Measurements from ENCODE around the gene INTS1.
A peak's percentile ranks its signal among the peaks of the same experiment; 100 is the strongest.

The INTS1 gene

DNA sequence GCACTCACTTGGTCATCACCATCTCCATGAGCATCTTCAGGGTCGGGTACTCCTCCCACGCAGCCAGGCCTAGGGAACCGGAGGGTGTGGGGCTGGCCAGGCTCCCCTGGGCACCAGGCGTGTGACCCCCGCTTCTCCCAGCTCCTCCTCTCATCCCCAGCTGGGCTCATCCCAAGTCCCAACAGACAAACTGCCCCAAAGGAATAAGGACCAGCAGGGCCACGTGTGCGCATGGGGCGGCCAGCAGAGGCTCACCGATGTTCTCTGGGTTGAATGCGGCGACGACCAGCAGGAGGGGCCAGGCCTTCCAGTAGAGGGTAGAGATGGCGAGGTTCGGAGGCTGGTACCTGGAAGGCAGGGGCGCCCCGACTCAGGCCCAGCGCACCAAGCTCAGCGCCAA lies 14.9 kb downstream of the INTS1 start:
- DNase-seq (ENCODE audit: low spot score), result no peak

DNA sequence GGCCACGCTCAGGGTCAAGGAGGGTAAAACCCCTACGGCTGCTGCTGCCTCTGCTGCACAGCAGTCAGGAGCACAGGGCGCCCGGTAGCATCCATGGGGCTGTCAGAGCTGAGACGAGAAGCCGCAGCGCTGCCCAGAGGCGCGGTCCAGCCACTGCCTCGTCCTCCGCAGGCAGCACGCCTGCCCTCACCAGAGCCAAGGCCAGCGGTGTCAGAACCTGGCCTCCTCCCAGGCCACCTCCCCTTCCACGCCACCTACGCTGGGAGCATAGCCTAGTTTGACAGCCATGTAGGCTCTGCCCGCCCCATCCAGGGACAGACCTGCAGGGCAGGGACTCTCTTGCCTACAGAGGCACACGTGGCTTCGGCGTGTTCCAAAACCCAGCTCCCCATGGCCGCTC lies 16.2 kb downstream of the INTS1 start:
- no peak for DNase-seq (ENCODE audit: low spot score)

DNA sequence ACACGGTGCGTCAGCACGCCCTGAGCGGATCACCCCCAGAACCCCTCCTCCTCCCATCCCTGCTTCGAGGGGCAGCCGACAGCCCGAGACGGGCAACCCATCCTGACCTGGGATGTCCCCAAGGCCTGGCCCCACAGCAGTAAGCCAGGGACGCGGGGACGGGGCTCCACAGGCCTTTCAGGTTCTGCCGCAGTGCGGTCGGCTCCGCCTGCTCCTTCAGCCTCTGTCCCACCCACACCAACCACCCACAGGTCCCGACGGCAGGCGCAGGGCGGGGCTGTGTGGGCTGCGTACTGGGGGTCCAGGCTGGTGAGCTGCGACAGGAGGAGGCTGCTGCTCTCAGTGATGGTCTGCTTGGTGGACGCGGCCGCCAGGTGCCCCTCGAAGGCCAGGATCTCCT lies 16.7 kb downstream of the INTS1 start:
- DNase-seq (ENCODE audit: low spot score), result no peak

DNA sequence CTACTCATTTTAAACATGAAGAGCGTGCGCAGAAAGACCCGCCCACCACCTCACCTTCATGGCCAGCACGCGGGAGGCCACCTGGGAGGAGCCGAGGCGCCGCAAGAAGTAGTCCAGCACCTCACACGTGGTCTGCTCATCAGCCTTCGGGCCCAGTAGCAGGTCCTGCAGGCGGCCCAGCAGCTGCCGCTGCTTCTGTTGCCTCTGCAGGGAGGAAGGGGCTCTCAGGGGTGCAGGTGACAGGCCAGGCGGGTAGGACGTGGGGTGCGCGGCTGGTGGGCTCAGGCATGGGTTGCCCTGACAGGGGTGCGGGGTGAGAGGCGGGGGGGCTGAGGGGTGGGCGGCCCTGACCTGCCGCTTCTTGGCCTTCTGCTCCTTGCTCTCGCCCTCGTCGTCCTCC lies 17.6 kb downstream of the INTS1 start:
- DNase-seq (ENCODE audit: low spot score), result no peak

DNA sequence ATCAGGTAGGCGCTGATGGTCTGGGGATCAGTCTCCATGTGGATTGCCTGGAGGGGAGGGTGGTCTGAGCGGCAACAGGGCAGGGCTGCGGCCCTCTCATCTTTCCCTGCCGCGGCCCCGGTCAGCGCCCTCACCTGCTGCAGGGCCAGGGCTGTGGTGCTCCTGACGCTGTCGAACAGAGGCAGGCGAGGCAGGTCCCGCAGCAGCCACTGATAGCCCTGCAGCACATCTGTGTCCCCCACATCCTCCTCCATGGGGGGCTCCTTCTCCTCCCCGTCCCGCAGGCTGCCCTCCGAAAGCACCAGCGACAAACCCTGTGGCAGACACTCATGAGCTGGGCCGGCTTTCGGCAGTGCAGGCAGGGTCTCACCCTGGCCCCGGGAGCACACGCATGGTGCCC lies 19.0 kb downstream of the INTS1 start:
- no peak for DNase-seq (ENCODE audit: low spot score)

DNA sequence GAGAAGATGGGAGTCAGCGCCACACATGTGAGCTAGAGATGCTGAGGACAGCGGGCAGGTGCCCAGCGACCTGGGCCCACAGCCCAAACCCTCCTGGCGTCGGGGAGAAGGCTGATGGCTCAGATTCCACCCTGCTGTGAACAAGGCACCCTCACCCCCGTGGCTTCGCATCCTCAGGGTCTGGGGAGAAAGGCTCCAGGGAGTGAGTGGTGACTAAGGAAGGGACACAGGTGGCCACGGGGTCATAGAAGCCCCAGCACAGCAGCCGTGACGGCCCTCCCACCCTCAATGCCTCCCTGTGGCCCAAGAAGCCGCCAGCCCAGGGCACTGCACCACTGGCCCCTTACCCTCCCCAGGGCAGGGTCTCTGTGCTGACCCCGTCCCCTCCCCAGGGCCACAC lies 19.6 kb downstream of the INTS1 start:
- no peak for DNase-seq (ENCODE audit: low spot score)

DNA sequence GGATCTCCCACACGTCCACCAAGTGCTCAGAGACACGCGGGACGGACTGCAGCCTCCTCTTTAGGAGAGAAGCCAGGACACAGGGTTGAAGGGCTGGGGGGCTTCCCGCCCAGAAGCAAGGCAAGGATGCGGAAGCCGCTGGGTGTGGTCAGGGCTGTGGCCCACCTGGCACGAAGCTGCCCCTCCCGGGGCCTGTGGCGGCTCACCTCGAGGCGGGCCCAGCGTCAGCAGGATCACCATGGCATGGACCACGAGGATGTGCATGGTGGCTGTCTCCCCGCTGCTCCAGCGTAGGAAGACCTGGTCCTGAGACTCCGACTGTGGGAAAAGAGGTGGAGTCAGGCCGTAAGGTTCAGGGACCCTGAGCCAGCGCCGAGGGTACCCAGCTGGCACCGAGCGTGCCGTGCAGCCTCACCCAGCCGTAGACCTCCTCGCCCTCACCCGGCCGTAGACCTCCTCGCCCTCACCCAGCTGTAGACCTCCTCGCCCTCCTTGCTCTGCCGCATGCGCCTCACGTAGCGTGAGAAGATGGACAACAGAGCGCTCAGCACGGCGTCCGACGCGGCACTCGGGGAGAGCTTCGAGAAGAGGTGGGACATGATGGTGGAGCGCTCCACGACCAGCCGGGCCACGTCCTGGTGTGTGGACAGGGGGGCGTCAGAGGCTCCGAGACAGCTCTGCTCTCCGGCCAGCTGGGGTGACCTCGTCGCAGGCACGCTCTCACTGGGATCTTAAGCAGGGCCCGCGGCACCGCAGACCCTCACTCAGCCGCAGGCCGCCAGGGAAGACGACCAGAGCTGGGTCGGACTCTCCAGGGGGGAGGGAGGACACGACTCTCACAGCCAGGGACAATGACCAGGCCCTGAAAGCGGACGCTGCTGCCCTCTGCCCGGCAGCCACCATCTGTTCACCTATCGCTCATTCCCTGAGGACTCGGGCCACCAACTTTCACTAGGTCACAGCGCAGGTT lies 20.4 kb downstream of the INTS1 start:
- no peak for DNase-seq (ENCODE audit: low spot score)

DNA sequence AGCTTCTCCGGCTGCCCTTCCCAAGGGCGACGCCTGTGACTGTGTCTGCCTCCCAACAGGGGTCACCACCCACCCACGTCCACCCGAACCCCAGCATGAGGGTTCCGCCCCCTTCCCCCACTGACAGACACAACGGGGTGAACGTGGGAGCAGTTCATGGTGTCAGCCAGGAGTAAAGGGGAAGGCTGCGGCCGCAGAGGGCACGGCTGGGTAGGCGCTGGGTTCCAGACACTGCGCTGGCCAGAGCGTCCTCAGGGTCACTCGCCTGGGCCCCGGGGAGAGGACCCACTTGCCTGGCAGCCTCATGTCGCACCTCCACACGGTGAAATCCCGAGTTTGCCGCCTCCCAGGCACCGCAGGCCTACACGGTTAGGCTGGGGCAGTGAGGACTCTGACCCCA lies 21.1 kb downstream of the INTS1 start:
- DNase-seq (ENCODE audit: low spot score), result no peak

DNA sequence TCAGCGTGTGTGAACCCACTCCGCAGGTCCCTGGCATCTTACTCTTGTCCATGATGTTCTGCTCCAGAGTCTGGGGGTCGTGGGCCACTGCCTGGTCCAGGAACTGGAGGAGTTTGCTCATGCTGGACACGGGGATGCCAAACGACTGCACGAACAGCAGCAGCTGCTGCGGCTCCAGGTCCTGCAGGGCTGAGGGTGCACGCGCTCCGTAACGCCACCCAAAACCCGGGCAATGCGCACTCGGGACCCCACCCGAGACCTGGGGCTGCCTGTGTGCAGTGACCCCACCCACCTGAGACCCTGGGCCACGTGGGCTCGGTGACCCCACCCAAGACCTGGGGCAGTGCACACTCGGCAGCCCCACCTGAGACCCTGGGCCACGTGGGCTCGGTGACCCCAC lies 22.9 kb downstream of the INTS1 start:
- no peak for DNase-seq (ENCODE audit: low spot score)

DNA sequence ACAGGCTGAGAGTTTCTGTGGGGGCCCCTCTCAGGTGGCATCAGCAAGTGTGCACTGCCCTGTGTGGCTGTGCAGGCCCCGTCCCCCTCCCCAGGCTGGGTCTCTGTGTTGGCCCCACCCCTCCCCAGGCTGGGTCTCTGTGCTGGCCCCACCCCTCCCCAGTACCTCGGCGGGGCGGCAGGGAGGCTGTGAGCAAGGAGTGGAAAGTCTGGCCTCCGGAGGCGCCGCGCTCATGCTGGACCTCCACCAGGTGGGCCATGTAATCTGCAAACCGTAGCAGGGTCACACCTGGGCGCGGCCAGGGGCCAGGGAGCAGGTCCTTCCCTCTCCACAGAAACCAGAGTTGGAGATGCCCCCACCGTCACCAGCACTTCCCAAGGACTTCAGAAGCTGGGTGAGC lies 23.5 kb downstream of the INTS1 start:
- DNase-seq (ENCODE audit: low spot score), result no peak

DNA sequence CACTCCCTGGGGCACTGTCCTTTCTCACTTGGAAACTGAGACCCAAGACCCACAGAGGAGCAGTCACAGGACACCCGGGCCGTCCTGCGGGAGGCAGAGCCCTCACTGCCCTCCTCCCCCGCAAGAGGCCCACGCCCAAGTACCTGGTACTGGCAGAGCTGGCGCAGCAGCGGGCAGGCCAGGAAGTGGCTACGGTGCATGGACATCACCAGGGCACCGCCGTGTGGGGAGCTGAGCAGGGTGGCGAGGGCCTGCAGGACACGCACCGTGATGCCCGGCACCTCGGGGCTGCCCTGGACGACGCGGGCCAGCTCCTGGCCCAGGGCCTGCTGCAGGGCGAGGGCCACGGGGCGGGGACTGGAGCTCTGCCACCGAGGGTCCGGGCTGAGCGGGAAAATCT lies 24.9 kb downstream of the INTS1 start:
- no peak for DNase-seq (ENCODE audit: low spot score)

DNA sequence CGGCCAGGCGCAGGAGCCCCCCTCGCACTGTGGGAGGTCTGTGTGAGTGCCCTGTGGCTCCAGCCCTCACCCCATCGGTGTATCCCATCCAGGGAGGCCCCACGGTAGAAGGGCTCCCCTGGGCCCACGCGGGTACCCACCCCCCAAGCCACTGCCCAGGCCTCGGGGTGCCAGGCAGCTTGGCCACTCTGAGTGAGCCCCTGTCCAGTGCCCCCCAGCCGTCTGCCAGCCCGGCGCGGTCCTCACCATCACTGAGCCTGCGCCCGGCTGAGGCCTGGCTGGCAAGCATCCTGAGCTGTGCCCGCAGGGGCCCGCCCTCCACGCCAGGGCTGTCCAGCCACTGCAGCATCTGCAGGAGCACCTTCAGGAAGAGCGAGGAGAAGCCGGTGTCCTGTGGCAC lies 25.7 kb downstream of the INTS1 start:
- no peak for DNase-seq (ENCODE audit: low spot score)

DNA sequence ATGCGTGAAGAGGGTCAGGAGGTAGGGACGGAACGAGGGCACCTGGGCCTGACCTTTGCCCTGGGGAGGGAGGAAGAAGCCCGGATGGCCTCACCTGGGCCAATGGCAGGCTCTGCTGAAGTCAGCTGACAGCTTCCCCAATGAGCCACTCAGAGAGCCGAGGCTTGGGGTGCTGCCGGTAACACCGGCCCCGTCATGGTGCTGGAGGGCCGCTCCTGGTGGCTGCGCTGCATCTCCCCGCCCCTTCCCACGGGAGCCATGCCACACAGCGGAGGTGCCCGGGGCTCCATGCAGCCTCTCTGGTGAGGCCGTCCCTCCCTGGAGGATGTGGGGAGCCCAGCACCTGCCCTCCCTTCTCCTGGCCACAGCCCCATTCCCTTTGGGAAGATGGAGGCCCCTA lies 27.3 kb downstream of the INTS1 start:
- no peak for DNase-seq (ENCODE audit: low spot score)

DNA sequence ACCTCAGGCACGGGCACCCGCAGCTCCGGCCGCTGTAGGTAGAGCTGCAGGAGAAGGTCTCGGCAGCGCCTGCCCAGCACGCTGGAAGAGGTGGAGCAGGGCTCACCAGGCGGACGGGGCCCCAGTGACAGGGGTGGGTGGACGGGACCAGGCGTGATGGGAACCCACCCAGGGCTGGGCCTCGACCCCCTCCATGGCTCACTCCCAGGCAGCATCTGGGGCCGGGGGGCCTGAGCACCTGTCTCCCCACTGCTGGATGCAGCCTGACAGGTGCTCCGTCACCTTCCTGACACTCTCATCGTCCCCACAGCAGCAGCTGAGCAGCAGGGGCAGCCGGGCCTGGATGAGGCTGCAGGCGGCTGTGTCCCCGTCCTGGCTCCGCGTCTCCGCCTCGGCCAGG lies 28.2 kb downstream of the INTS1 start:
- DNase-seq (ENCODE audit: low spot score), result no peak

DNA sequence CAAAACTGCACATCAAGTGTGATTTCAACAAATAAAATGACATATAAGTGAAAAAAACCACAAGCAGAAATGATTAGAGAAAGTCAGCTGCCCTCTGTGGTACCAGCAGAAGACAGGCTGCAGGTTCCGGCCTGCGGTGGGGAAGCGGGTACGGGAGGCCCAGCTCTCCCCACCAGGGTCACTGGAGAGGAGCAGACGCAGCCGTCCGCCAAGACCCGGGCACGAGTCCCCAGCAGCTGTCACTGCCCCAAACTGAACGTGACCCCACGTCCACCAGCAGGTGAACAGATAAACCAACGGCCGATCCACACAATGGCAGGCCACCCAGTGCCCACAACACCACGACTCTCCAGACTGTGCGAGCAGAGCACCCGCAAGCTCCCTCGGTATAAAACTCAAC lies 28.8 kb downstream of the INTS1 start:
- DNase-seq (ENCODE audit: low spot score), result no peak

DNA sequence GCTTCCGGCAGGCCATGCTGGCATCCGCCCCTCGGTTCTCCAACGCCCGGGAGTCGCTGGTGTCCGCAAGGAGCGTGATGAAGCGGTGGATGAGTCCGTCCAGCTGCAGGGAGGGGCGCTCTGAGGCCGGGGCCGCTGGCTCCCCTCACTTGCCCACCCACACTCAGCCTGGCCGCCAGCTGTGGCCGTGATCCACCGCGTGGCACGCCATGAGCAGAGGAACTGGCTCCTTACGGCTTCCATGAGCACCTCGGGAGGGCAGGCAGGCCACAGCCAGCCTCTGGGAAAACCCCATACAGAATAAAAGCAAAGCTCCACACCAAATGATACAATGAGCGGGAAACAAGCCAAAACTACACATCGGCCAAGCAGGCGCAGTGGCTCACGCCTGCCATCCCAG lies 29.5 kb downstream of the INTS1 start:
- DNase-seq (ENCODE audit: low spot score), result no peak

DNA sequence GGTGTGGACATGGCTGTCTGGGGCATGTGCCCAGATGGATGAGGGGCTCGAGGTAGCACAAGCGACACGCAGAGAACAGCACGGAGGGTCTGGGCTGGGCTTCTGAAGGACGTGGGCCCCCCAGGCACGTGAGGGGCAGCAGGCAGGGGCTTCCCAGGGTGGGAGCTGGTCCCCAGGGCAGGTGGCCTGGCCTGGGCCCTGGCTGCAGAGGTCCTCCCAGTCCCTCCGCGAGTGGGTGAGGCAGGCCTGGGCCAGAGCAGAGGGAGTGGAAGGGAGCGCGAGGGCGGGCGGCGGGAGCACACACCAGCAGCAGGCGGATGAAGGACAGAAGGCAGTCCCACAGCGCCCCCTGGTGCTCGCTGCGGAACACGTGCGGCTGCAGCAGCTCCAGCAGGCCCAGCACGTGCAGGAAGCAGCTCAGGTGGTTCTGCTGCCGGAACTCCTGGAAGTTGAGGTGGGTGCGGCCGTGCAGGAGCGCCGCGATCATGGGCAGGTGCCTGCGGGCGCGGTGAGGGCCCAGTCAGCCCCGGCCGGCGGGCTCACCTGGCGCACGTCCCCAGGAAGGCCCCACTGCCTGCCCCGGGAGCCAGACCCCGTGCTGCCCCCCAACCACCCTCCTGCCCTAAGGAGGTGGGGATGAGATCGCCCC lies 30.2 kb downstream of the INTS1 start:
- peak; percentile 75 for DNase-seq (ENCODE audit: low spot score)

DNA sequence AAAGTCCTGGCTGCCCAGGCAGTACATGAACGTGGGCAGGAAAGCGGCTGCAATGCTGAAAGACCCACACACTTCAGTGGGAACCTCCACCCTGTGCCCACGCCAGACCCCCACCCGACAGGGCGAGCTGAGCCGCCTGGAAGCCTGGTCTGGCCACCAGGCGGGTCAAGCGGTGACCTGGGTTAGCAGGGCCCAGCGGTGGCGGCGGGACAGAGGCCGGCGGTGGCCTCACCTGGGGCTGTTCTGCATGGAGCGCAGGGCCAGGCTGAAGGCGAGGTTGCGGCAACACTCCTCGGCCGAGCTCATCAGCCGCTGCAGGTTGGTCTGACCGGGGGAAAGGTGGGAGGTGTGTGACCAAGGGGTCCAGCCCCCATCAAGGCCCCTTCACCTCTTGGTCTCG lies 33.3 kb downstream of the INTS1 start:
- no peak for DNase-seq (ENCODE audit: low spot score)

DNA sequence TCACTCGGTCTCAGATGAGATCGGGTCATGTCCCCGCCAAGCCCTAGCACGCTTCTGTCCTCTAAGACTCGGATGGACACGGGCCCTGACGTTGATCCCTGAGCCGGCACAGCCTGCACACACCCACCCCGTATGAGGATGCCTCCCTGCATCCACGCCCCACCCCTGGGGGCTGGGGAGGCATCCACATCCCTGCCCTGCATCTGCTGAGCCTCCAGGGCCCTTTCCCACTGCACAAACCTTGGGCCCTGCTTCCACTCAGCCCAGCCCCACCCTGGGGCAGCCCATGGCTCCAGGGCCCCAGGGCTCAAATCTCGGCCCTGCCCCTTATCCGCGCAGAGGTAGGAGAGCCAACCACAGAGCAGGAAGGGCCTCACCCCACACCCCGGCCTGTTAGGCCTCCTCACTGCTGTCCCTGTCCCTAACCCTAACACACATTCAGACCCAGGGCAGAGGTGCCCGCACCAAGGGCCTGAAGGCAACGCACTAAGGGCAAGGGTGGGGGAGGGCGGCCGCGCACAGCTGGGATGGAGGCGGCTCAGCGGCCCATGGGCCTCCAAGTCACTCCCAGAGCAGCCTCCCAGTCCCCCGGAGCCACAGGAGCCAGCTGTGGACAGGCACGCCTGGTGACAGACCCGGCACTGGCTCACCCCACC lies 35.4 kb downstream of the INTS1 start:
- DNase-seq (ENCODE audit: low spot score), result no peak

DNA sequence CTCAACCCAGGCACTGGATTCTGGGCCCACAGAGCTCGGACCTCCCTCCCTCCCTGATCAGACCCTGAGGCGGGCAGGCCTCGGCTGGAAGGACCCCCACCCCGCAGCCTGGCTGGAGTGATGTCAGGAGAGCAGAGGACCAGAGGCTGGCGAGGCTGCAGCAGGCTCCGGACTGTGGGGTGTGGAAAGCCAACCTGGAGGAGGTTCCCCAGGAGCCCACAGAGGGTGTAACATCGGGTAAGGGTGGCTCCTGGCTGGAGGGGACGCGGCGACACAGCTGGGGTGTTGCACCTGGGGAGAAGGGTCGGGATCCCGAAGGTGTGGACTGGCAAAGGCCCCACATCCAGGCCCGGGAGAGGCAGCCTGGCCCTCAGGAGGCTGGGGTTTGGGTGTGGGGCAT lies 36.0 kb downstream of the INTS1 start:
- DNase-seq (ENCODE audit: low spot score), result no peak

DNA sequence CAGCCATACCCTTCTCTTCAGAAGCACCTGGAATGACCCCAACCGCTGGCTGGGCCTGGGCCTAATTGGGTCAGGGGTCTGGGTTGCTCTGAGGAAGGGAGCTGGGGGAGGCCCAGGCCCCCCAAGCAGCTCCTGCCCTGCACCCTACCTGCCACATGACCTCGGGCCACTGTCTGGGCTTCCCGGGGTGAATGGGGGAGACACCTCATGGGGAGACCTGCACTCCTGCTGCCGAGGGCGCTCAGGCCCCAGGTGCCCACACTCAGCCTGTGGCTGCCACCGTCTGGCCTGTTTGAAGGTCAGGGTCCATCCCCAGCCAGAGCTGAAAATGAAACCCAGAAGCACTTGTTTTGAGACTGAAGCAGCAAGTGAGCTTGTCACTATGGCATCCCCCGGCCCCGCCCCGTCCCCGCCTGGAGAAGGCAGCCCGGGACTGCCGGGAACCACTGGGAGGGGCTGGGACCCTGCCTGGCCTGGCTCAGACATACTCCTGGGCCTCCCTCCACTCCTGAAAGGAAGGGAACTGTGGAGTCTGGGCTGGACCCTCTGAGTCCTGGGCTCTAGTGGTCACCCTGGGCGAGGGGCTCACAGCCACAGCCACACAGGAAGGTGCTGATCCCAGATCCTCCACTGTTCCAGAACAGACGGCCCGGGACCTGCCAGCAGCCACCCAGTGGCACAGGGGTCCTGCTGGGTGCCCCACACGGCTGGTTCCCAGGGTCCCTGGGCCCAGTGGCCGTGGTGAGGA lies 37.5 kb downstream of the INTS1 start:
- DNase-seq (ENCODE audit: low spot score), result peak; percentile 64

DNA sequence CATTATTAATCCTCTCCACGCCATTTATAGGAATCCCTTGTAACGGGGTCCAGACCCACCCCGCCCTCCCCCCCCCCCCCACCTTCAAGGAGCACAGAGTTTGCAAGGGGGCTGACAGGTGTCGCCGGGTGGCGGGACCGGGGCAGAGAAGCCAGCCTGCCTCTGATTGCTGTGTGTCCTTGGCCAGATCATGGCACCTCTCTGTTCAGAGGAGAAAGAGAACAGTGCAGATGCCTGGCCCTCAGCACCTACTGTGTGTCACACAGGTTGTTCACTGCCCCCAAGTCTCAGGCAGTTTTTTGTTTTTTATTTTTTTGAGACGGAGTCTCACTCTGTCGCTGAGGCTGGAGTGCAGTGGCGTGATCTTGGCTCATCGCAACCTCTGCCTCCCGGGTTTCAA lies 39.5 kb downstream of the INTS1 start:
- DNase-seq (ENCODE audit: low spot score), result no peak
